Panc1 (cell line): ENCODE results near the gene CREBBP.

Source experiments
- CTCF ChIP-seq: fragments of 450-650 bp; IDR thresholded peaks from 2 replicates; pipeline ENCODE4 v1.5.1; 2017; ENCODE audit warnings: mild to moderate bottlenecking
- REST ChIP-seq, 2 experiments: IDR thresholded peaks; 2 replicates each; pipeline ENCODE4 v1.6.1; 2011 to 2012; ENCODE audit warnings: low read depth in 2 of 2, control low read depth in 1 of 2, low read length in 1 of 2, mild to moderate bottlenecking in 1 of 2, moderate library complexity in 1 of 2; ENCODE audit not compliant: insufficient read depth in 1 of 2

GRCh38 chr16:3759736-3760135 lies 120.8 kb downstream of the CREBBP start:
- TF ChIP-seq CTCF (no peak), REST (IDR thresholded peaks at IDR 0.05; ENCODE audit: insufficient read depth in 1 of 2, low read depth in 2 of 2, low read length in 1 of 2) (no peak)
